ENCODE results near the gene CCL22.

Gene CCL22

DNA sequence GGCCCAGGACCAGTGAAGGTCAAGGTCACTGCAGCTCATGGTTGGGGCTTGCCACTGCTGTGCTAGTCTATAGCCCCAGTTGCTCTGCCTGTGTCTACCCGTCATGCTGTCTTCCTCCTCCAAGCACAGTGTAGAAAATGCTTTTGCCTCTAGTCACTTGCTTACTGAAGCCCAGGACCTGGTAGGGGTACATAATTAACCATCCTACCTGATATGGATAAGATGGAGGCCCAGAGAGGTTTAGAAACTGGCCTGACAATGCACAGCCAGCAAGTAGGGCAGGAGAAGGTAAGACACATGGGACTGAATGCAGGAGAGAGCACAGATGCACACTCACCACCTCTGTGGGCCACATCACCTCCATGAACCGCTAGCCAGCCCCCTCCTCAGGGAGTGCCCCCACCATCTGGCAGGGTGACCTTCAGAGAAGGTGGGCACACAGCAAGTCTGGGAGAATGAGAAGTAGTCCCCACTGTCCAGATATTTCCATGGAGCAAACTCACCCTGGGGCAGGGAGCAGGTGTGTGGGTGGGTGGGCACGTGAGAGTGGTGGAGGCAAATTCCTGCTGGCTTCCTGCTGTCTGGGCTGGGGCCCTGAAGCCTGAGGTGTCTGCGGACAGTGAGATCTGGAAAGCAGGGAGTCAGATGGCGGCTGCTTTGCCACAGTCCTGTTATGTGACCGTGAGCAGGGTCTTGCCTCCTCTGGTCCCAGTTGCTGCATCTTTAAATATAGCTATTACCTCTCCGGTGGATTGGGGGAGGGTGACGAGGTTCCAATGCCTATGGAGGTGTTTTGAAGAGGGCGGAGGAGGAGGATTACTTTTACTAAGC is 14.7 kb downstream of the CCL22 start:
- no peak for TF ChIP-seq CTCF (IDR thresholded peaks at IDR 0.05)

- TF ChIP-seq CTCF (IDR thresholded peaks at IDR 0.05) = no peak
Observed at GRCh38 chr16:57374067-57374534, 15.5 kb downstream of the CCL22 start.

- TF ChIP-seq CTCF (IDR thresholded peaks at IDR 0.05) = no peak
Observed at GRCh38 chr16:57376313-57376818, 17.8 kb downstream of the CCL22 start.

DNA sequence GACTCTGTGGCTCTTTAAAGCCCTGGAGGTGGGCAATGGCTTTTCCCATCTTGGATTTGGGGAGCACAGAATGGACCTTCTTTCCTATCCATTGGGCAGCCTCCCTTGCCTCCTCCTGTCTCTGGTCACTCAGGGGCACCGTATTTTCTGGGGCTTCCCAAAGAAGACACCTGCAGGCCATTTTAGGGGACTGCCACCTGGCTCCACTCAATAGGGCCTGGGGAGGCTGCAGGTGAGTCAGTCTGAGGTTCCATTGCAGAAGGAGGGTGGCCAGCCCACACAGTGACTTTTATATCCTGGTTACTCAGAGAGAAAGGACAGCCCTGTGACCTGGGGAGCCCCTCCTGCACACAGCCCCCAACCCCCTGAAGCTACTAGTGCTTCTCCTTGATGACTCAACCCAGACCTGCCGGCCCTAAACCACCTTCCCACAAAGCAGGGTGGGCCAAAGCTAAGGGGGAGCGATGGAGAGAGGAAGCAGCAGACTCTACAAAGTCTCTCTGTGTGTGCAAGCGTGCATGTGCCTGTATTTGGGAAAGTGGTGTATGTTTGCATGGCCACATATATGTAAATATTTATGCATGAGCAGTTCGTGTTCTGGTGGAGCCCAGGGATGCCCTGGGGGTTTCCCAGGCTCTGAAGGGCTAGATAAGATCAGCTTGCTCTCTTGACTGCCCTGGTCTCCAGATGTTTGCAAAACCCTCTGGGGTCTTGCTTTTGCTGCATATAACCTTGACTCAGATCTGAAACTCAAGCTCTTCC is 18.7 kb downstream of the CCL22 start:
- no peak for TF ChIP-seq CTCF (IDR thresholded peaks at IDR 0.05)

DNA sequence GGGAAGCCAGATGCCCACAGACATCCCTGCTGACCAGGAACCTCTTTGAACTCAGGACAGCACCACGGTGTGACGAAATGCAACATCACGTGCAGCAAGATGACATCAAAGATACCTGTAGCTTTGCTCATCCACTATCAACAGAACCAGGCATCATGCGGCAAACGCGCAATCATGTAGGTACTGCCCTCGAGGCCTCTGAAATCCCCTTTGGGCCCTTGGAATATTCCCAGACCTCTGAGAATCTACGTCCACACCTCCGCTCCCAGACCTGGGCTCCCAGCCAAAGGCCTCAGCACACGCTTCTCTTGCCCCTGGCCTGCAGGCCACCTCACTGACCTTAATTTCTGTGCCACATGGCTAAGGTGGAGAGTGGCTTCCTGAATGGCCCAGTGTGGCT is 21.0 kb downstream of the CCL22 start:
- TF ChIP-seq CTCF (IDR thresholded peaks at IDR 0.05) = no peak

DNA sequence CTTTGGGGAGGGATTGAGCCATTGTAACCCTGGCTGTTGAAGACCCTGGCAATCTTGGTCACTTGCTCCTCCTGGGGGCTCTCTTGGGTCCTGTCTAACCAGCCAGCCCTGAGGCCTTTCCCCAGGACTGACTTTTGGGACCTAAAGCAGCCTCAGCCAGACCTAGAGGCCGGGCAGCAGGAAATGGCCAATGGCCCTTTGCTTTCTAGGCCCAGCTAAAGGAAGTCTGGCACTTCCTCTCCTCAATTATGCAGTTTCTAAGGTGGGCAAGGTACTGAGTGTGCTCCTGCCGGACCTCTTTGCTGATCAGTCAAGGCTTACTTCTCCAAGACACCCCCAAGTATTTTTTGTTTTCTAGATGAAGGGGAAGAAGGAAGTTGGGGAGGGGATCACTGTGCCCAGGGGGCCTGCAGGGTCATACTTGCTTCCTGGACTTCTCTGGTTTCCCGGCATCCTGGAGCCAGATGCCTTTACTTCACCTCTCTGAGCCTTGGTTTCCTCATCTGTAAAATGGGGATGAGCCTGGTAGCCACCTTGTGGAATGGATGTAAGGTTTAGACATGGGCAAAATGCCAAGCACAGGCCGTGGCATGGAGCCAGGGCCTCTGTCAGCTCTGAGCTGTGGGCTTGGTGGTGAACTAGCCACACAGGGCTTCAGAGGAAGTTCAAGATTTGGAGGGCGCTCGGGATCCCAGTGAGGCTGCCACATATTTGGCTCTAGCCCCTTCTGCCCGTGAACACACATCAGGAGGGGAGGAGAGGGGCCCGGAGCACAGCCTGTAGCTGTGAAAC is 22.3 kb downstream of the CCL22 start:
- no peak for TF ChIP-seq CTCF (IDR thresholded peaks at IDR 0.05)
